ENCODE data around the gene LNX2.

LNX2 gene

GRCh38 chr13:27504868-27505194 lies 115.5 kb downstream of the LNX2 start:
- no peak for DNase-seq (ENCODE audit: low read depth in 2 of 2)

GRCh38 chr13:27504128-27504867 lies 116.0 kb downstream of the LNX2 start:
- no peak for DNase-seq (ENCODE audit: low read depth in 2 of 2)

DNA sequence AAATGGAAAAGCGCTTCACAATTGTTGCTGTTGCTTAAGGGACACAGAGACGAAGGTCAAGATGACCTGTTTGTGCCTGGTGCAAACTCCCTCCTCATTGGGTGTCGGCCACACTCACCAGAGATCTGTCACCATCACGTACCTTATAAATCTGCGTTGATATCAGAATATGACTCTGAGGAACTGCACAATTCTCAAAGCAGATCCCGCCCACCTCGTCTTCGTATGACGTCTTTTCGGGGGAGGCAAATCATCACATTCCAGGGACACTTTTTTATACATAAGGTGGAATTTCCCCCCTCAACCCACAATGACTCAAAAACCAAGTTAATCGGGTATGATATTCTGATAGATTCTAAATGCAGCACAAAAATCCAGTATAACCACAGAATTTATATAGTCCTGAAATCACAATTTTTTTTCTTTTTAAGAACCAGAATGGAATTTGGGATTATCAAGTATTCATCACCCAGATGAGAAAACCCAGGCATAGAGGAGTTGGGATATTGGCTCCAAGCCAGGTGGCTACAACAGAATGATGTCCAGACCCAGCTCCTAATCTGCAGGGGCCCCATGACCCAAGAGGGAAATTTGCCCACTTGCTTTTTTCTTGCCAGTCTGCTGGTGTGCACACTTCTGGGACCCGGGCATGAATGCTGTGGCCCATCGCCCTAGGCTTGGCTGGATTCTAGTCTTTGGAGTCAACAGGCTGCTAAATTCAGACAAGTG lies 119.4 kb downstream of the LNX2 start:
- DNase-seq (ENCODE audit: low read depth in 2 of 2): no peak

DNA sequence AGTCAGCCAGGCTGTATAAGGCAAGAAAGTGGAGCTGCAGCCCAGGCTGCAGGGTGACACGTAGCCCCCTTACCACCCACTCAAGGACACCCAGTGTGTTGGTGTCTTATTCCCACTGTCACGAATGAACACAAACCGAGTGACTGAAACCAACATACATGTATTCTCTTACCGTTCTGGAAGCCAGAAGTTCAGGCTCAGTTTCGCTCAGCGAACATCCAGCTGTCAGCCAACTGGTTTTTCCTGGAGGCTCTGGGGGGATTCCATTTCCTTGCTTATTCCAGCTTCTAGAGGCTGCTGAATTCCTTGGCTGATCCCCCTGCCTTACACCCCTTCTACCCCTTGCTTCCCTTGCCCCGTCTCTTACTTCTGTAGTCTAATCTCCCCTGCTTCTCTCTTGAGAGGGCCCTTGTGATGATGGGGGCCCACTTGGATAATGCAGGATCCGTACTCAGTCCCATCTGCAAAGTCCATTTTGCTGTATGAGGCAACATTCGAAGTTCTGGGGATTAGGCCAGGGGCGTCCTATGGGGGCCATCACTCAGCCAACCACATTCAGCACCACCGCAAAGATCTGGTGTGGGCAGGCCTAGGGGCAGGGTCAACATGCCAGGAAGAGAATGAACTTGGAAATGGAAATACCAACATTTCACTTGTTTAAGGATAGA lies 122.6 kb downstream of the LNX2 start:
- no peak for DNase-seq (ENCODE audit: low read depth in 2 of 2)

DNA sequence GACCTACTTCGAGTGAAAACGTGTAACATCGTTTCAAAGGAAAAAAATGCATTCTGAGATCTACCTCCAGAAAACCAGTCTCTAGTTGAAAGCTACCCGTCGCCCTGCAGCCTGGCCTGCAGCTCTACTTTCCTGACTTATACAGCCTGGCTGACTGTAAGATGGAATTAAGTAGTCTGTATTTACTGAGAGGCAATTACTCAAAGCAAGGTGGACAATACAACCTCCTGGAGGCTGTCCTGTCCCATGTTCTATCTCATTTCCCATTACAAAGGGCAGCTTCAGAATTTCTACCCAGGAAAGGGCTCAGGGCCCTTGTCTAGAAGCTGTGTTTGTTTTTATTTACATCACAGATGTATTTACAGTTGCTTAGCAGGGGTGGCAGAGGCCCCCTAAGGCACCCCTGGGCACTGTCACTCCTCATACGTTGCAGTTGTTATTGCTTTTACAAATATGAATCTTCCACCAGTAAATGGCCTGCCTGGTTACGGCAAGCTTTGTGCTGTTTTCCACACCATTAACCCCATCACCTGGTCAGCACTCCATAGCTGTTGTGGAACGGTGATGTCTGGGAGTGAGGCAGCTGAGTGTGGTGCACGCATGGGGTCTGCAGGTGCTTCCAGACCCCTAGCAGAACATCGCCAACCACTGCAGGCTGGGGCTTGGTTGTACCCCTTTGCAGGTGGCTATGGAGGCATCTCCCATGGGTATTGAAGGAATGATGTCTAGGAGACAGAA lies 123.6 kb downstream of the LNX2 start:
- DNase-seq (ENCODE audit: low read depth in 2 of 2): no peak

DNA sequence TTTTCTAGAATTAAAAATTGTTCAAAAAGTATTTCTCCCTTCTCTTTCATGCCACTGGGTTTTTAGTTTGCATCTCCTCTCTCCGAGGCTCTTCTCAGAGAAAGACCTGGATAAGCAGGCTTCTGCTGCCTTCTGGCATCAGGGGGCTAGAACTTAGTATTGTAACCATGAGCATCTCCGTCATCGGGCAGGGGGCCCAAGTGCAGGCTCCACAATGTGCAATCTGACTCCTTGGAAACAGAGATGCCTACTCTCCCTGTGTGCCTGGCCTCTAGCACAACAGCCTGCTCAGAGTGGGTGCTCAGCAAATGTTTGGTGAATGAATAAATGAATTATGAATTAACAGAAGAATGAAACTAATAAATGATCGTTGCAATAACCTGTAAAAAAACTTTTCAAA lies 124.3 kb downstream of the LNX2 start:
- no peak for DNase-seq (ENCODE audit: low read depth in 2 of 2)
